Hepatocyte (in vitro differentiated cells): ENCODE measurements around the gene MEGF8. TPM values are rescaled to one million over a fixed set of nuclear protein-coding genes. Genes with fewer than 3 reads are reported as not detected.

Experiments used
- DNase-seq: peaks from one replicate; pipeline ENCODE4 v3.0.0-alpha.2; 2016; ENCODE audit warnings: low spot score
- H2AFZ ChIP-seq: fragments of 200-600 bp; sonication (generic); 2 replicates; pipeline ENCODE4 v1.6.0; 2016; ENCODE audit warnings: antibody characterized with exemption, mild to moderate bottlenecking
- H3K27ac ChIP-seq: fragments of 200-600 bp; sonication (generic); 2 replicates; pipeline ENCODE4 v1.5.1; 2016; ENCODE audit warnings: mild to moderate bottlenecking
- H3K27me3 ChIP-seq: fragments of 200-600 bp; sonication (generic); 2 replicates; pipeline ENCODE4 v1.6.1; 2016
- H3K36me3 ChIP-seq: fragments of 200-600 bp; sonication (generic); replicated peaks from 2 replicates; pipeline ENCODE4 v1.5.1; 2016; ENCODE audit warnings: low read depth; ENCODE audit not compliant: insufficient read depth
- H3K4me1 ChIP-seq: fragments of 200-600 bp; sonication (generic); 2 replicates; pipeline ENCODE4 v1.5.1; 2016; ENCODE audit warnings: mild to moderate bottlenecking, moderate library complexity; ENCODE audit not compliant: insufficient read depth
- H3K4me2 ChIP-seq: fragments of 200-600 bp; sonication (generic); 2 replicates; pipeline ENCODE4 v1.6.0; 2016
- H3K4me3 ChIP-seq: fragments of 200-600 bp; sonication (generic); 2 replicates; pipeline ENCODE4 v1.5.1; 2016; ENCODE audit warnings: mild to moderate bottlenecking
- H3K79me2 ChIP-seq: fragments of 200-600 bp; sonication (generic); 2 replicates; pipeline ENCODE4 v1.6.0; 2017; ENCODE audit warnings: mild to moderate bottlenecking
- H3K9me2 ChIP-seq: fragments of 200-600 bp; sonication (generic); replicated peaks from 2 replicates; pipeline ENCODE4 v1.6.0; 2017; ENCODE audit warnings: mild to moderate bottlenecking; ENCODE audit not compliant: insufficient read depth
- H3K9me3 ChIP-seq: fragments of 200-600 bp; sonication (generic); 2 replicates; pipeline ENCODE4 v1.5.1; 2016; ENCODE audit warnings: low read depth, mild to moderate bottlenecking
- H4K20me1 ChIP-seq: fragments of 200-600 bp; sonication (generic); 2 replicates; pipeline ENCODE4 v1.6.0; 2016; ENCODE audit warnings: mild to moderate bottlenecking; ENCODE audit not compliant: insufficient read depth, poor library complexity, severe bottlenecking
- EZH2 ChIP-seq: fragments of 200-600 bp; sonication (generic); IDR thresholded peaks from 2 replicates; pipeline ENCODE4 v1.6.1; 2016; ENCODE audit warnings: antibody characterized with exemption, mild to moderate bottlenecking, borderline replicate concordance
- EZH2phosphoT487 ChIP-seq: fragments of 200-600 bp; sonication (generic); IDR thresholded peaks from one replicate; pipeline ENCODE4 v1.6.1; 2018; ENCODE audit warnings: antibody characterized with exemption, mild to moderate bottlenecking, low read depth, moderate library complexity; ENCODE audit not compliant: unreplicated experiment, severe bottlenecking
- WGBS: methylation state at CpG from one replicate; pipeline ENCODE4 v1.1.6; 2016; ENCODE audit warnings: low lambda C conversion rate; ENCODE audit errors: missing lambda C conversion rate; 5-methylcytosine and 5-hydroxymethylcytosine counted together
- polyA plus RNA-seq: library from polyadenylated mRNA; unstranded; fragments of >200 nt; fragmentation: Nextera tagmentation; extraction: Ambion mirVana; gene quantifications from 2 replicates; pipeline ENCODE4 v1.2.1, GENCODE V29; 2016
- total RNA-seq: library from RNA; depleted of rRNA; stranded (reverse); fragments of >200 nt; gene quantifications from 2 replicates; pipeline ENCODE4 v1.2.3, GENCODE V29; 2014
- TF ChIP-seq, protein P1 (sequence below): fragments of 200-600 bp; sonication (generic); IDR thresholded peaks from 2 replicates; pipeline ENCODE4 v1.5.1; 2016; ENCODE audit warnings: antibody characterized with exemption, mild to moderate bottlenecking; ENCODE audit not compliant: poor library complexity

The MEGF8 gene
- total and polyA plus RNA-seq, 2 experiments from 2014 or later = 8.3 to 19.2 TPM

DNA sequence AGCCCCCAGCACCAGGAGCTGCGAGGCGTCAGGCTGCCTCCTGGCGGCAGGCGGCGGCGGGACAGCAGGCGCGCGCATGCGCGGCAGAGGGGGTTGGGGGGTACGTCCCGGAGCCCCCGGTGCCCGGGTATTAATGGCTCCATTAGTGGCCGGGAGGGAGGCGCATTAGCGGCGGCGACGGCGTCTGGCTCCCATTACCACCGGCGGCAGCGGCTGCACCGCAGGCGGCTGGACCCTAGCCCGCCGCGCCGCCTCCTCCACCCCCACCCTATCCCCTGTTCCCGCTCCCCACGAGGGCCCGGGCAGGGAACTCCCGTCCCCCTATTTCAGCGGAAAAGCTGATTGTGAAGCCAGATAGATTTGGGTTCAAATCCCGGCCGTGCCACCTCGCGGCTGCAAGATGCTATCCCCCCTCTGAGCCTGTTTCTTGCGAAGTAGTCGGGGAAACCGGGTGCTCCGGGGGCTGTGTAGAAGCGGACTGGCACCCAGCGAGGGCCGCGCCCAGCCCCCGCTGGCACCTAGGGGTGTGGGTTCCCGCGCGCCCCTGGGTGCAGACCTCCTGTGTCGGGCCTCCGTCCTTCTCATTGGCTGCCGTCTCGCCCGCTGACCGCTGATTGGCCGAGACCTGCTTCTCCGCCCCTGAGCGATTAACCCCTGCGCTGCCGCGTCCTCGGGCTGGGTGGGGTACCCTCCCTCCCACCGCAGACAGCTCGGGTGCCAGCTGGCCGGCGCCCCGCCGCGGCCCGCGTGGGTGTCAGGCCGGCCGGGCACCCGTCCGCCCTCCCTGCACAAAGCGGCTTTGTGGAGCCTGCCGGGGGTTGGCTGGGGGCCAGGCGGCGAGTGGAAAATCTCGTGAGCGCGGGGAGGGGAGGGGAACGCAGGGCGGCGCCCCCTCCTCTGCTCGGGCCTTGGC, 45.3 kb upstream of the MEGF8 start:
- H3K4me3 ChIP-seq = peak overlapping the region; percentile 99
- H3K4me1 ChIP-seq = peaks cover 56% of the 10 kb centered on the region
- TF ChIP-seq, protein P1, sequence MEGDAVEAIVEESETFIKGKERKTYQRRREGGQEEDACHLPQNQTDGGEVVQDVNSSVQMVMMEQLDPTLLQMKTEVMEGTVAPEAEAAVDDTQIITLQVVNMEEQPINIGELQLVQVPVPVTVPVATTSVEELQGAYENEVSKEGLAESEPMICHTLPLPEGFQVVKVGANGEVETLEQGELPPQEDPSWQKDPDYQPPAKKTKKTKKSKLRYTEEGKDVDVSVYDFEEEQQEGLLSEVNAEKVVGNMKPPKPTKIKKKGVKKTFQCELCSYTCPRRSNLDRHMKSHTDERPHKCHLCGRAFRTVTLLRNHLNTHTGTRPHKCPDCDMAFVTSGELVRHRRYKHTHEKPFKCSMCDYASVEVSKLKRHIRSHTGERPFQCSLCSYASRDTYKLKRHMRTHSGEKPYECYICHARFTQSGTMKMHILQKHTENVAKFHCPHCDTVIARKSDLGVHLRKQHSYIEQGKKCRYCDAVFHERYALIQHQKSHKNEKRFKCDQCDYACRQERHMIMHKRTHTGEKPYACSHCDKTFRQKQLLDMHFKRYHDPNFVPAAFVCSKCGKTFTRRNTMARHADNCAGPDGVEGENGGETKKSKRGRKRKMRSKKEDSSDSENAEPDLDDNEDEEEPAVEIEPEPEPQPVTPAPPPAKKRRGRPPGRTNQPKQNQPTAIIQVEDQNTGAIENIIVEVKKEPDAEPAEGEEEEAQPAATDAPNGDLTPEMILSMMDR = peak; percentile 97
- TF ChIP-seq EZH2phosphoT487 (no peak), EZH2 (no peak)
- H3K4me2 ChIP-seq = peak overlapping the region; percentile 94
- no peaks in the 10 kb centered on the region for H3K36me3 ChIP-seq
- peak; percentile 93 for DNase-seq
- no peaks in the 10 kb centered on the region for H3K9me2 ChIP-seq
- peaks cover 60% of the 10 kb centered on the region for H3K79me2 ChIP-seq
- peak overlapping the region; percentile 99 for H3K27ac ChIP-seq
- H3K9me3 ChIP-seq = no peaks in the 10 kb centered on the region
- no peaks in the 10 kb centered on the region for H3K27me3 ChIP-seq
- H2AFZ ChIP-seq = peak overlapping the region; percentile 58
- peaks cover 9% of the 10 kb centered on the region for H4K20me1 ChIP-seq
- WGBS = 1% methylated on average over 54 of the region's 89 CpGs

DNA sequence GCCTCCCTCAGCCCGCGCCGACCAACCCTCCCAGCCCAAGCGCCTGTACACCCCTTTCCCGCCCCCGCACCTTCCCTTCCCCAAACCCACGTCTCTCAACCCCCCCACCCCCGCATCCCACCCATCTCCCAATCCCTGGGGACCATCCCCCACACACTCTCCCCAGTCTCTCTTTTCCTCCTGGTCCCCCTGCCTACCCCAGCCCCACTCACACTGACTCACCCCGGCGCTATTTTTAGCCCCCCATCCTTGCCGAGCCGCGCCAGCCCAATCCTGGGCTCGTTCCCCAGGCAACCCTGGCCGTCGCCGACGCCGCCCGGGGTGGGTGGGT, 44.7 kb upstream of the MEGF8 start:
- Histone ChIP-seq H3K79me2 (peaks cover 60% of the 10 kb centered on the region), H3K36me3 (no peaks in the 10 kb centered on the region), H3K27ac (peak overlapping the region; percentile 99), H3K9me2 (no peaks in the 10 kb centered on the region), H2AFZ (no peak overlapping the region), H3K9me3 (no peaks in the 10 kb centered on the region), H3K27me3 (no peaks in the 10 kb centered on the region), H4K20me1 (peaks cover 13% of the 10 kb centered on the region), H3K4me1 (peaks cover 62% of the 10 kb centered on the region), H3K4me3 (peak overlapping the region; percentile 99), H3K4me2 (peak overlapping the region; percentile 94)
- DNase-seq = no peak
- TF ChIP-seq EZH2phosphoT487 (no peak), EZH2 (no peak)
- TF ChIP-seq, protein P1 = no peak
- WGBS = 0% methylated on average over 3 of the region's 20 CpGs

DNA sequence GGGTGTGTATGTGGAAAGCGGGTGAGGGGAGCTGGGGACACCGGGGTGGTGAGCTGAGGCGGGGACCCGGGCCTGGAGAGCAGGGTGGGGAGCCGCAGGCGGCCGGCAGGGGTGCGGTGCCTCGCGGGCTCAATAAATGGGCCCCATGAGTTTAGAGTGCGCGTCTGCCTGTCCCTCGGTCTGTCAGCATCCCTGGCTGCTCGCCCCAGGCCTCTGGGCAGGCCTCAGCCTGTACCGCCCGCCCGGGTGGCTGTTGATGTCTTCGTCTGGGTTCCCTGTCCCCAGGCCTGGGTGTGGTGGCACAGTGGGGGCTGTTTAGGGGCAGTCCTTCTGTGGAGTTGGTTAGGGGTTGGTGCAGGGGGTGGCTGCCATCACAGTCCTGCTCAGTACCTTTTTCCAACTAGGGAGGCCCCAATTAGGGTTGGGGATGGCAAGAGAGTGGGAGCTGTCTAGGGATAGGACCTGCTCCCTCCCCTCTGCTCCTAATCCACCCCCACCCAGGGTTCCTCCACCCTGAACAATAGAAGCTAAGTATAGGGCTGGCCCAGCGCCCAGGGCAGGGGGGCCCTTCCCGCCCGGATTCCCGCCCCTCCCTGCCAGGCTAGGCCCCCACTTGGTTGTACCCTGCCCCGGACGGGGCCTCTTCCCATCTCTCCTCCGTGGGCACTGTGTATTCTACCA, 44.1 kb upstream of the MEGF8 start:
- Histone ChIP-seq H3K27ac (peak overlapping the region; percentile 99), H3K4me3 (peak overlapping the region; percentile 41), H3K4me1 (peaks cover 67% of the 10 kb centered on the region), H3K79me2 (peaks cover 60% of the 10 kb centered on the region), H2AFZ (no peak overlapping the region), H3K9me2 (no peaks in the 10 kb centered on the region), H3K36me3 (no peaks in the 10 kb centered on the region), H3K9me3 (no peaks in the 10 kb centered on the region), H3K4me2 (peak overlapping the region; percentile 94), H3K27me3 (no peaks in the 10 kb centered on the region), H4K20me1 (peaks cover 18% of the 10 kb centered on the region)
- peak; percentile 81 for DNase-seq
- 13% methylated on average over 9 of the region's 25 CpGs for WGBS
- TF ChIP-seq, protein P1 = no peak
- TF ChIP-seq EZH2phosphoT487 (no peak), EZH2 (no peak)
